Activated naive CD8-positive, alpha-beta T cell treated with anti-CD3 and anti-CD28 coated beads, Interleukin-2, amount 50 U/mL, for 24 hours (primary cell): ENCODE measurements around the gene SART3.
"Not testable (repeated sequence)": the region's sequence is repeated elsewhere in the genome, so short reads cannot be mapped to it uniquely, and the experiment has no call there.

Source experiments
- ATAC-seq: fragments of 150-1000 bp; cut with Tn5 transposase; one replicate; pipeline ENCODE4 v1.10.0; 2021
- DNase-seq: peaks from one replicate; pipeline ENCODE4 v3.0.0; 2021
- H3K27ac Mint-ChIP-seq: one replicate; pipeline ENCODE4 v1.8.0; 2021; ENCODE audit warnings: mild to moderate bottlenecking, mixed read lengths
- H3K27me3 Mint-ChIP-seq: one replicate; pipeline ENCODE4 v1.8.0; 2021; ENCODE audit warnings: mixed read lengths
- H3K36me3 Mint-ChIP-seq: one replicate; pipeline ENCODE4 v1.8.0; 2021; ENCODE audit warnings: low read depth, mixed read lengths
- H3K4me1 Mint-ChIP-seq: one replicate; pipeline ENCODE4 v1.8.0; 2021; ENCODE audit warnings: mixed read lengths
- H3K4me3 Mint-ChIP-seq: one replicate; pipeline ENCODE4 v1.8.0; 2021; ENCODE audit warnings: mild to moderate bottlenecking, moderate library complexity, mixed read lengths
- H3K9me3 Mint-ChIP-seq: one replicate; pipeline ENCODE4 v1.8.0; 2021; ENCODE audit warnings: mixed read lengths

The SART3 gene

DNA sequence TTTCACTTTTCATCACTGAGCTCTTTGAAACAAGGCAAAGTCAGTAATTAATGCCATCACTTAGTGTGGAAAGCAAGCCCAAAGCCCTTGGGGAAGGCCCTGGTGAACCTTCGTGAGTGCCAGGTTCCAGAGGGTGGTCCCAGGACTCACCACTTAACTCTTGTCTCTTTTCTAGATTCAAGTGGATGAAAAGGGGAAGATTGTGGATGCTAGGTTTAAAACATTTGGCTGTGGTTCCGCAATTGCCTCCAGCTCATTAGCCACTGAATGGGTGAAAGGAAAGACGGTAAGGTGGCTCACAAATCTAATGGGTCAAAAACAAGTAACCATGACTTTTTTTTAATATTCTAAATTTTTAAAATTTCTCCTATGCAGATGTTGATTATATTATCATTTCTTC, 4.2 kb upstream of the SART3 start:
- Mint-ChIP-seq H3K4me1 (peaks cover 74% of the 10 kb centered on the region), H3K4me3 (no peak overlapping the region), H3K9me3 (no peaks in the 10 kb centered on the region), H3K36me3 (peaks cover 56% of the 10 kb centered on the region), H3K27ac (peak overlapping the region; percentile 24), H3K27me3 (no peaks in the 10 kb centered on the region)
- ATAC-seq (no peak), DNase-seq (no peak)

DNA sequence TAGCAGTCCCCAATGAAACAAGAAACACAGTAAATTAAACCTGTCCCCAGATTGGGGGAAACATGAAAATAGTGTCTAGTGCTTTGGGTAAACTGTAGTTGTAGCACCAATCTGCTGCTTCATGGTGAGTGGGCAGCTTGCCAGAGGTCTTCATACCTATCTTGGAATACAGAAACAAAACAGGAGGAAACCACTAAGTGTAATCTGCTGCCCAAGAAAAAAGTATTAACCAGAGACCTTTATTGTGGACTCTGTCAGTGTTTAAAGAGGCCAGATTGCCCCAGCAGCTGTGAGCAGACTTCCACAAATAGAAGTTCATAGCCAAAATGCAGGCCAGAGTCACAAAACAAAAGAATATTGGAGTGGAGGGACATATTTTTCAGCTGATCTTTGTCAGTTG, 3.8 kb upstream of the SART3 start:
- ATAC-seq (no peak), DNase-seq (no peak)
- Mint-ChIP-seq H3K27ac (peak overlapping the region; percentile 41), H3K36me3 (peaks cover 60% of the 10 kb centered on the region), H3K4me1 (peaks cover 74% of the 10 kb centered on the region), H3K4me3 (no peak overlapping the region), H3K9me3 (no peaks in the 10 kb centered on the region), H3K27me3 (no peaks in the 10 kb centered on the region)

DNA sequence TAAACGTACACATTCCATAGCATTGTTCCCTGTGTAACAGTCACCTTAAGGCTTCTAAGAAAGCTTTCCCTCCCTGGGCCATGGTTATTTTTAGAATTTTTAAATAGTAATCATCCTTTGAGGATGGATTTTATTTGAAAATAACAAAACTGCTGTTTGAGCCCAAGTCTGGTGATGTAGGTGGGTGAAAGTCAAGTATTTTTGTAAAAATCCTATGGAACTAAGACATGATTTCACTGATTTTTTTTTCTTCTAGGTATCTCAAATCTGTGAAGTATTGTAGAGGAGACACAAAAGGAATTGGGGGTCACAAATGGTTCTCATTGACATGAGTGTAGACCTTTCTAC, 2.8 kb upstream of the SART3 start:
- Mint-ChIP-seq H3K9me3 (no peaks in the 10 kb centered on the region), H3K27ac (peak overlapping the region; percentile 89), H3K4me3 (peak overlapping the region; percentile 100), H3K36me3 (peaks cover 55% of the 10 kb centered on the region), H3K4me1 (peaks cover 72% of the 10 kb centered on the region), H3K27me3 (no peaks in the 10 kb centered on the region)
- ATAC-seq (no peak), DNase-seq (no peak)

DNA sequence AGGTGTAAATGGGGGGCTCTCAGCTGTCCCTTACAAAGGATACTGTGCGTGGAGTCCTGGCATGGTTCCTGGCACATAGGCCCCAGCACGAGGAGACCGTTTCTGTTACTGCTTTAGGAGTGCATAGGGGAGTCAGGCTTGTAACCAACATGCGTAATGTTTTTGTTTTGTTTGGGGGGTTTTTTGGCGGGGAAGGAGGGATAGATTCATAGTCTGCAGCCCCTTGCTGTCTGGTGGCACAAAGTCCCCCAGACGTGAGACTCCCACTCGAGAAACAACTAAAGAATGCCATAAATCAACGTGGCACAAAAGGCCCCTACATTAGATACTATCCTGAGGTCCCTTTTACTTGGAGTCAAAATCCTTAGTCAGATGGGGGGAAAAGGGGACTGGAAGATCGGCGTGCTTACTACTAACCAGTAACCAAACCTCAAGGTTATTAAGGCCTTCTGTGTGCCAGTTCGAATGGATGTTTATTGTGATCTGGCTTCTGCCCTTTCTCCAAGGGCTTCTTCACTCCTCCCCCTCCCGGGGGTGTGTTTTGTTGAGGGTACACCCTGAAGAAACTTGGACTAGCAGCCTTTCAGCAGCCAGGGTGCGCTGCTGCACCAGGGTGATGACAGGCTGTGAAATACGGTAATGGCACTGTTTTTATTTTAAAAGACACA, 2.3 kb upstream of the SART3 start:
- Mint-ChIP-seq H3K36me3 (peaks cover 49% of the 10 kb centered on the region), H3K4me1 (peaks cover 71% of the 10 kb centered on the region), H3K27me3 (no peaks in the 10 kb centered on the region), H3K9me3 (no peaks in the 10 kb centered on the region), H3K27ac (peak overlapping the region; percentile 89), H3K4me3 (peak overlapping the region; percentile 100)
- DNase-seq (peak; percentile 84), ATAC-seq (peak; percentile 71)

DNA sequence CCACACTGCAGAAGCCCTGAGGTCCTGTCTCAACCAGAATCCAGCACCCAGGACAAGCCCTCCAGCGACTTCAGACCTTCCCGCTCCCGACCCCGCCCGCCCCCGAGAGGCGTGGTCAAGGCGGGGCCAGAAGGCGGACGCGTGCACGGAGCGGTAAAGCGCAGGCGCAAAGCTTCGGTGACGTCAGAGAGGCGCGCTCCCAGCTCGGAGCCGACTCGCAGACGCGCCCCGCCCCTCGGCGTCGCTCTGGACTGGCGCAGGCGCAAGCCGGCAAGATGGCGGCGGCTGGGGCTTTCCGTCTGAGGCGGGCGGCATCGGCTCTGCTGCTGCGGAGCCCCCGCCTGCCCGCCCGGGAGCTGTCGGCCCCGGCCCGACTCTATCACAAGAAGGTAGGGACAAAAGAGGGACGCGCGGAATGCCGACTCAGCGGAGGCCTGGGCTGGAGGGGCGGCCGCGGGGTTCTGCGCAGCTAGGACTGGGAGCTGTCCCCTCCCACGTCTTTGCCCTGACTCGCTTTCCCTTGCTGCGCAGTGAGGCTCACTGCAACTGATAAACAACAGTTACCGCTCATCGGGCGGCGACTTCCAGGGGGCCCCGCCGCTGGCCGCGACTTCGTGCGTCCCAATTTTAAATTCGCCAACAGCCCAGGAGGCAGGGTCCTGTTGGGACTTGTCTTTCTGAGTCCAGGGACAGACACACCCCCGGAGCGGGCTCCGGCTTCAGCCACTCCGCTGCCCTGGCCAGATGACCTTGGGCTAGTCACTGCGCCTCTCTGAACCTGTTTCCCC, 1.6 kb upstream of the SART3 start, which contains the start of gene ISCU:
ISCU (plus strand) TSS at position 249 of the 788 bp plus-strand sequence; CDS start at position 276, 27 bp downstream.
- no peaks in the 10 kb centered on the region for H3K27me3 Mint-ChIP-seq
- H3K36me3 Mint-ChIP-seq, result peaks cover 47% of the 10 kb centered on the region
- DNase-seq (peak; percentile 100), ATAC-seq (peak; percentile 68)
- H3K4me3 Mint-ChIP-seq, result peak within 1 kb of the TSS; percentile 100
- H3K4me1 Mint-ChIP-seq, result peaks cover 69% of the 10 kb centered on the region
- H3K9me3 Mint-ChIP-seq, result no peaks in the 10 kb centered on the region
- peak within 1 kb of the TSS; percentile 100 for H3K27ac Mint-ChIP-seq

DNA sequence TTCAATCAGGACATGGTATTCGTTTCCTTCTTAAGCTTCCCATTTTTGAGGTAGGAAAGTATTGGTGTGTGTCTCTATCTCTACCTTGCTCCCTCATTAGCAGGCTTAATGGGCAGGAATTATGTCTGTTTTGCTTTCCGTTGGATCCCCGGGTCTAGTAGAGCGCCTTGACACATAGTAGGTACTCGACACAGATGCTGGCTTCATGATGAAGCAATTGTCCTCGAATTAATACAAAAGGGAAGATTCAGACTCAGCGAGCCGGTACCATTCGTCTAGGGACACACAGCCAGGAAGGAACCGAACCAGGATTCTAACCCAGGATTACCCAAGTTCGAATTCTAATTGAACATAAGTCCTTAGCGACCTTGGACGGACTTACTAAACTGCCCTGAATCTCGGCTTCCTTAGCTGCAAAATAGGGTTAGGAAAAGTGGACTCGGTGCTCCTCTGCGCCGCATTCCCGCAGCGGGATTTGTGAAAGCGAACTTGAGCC, 927 bp upstream of the SART3 start:
- DNase-seq (no peak), ATAC-seq (no peak)
- H3K9me3 Mint-ChIP-seq, result no peaks in the 10 kb centered on the region
- H3K4me1 Mint-ChIP-seq, result peaks cover 68% of the 10 kb centered on the region
- H3K27ac Mint-ChIP-seq, result peak overlapping the region; percentile 100
- peak overlapping the region; percentile 100 for H3K4me3 Mint-ChIP-seq
- H3K27me3 Mint-ChIP-seq, result no peaks in the 10 kb centered on the region
- peaks cover 44% of the 10 kb centered on the region for H3K36me3 Mint-ChIP-seq

DNA sequence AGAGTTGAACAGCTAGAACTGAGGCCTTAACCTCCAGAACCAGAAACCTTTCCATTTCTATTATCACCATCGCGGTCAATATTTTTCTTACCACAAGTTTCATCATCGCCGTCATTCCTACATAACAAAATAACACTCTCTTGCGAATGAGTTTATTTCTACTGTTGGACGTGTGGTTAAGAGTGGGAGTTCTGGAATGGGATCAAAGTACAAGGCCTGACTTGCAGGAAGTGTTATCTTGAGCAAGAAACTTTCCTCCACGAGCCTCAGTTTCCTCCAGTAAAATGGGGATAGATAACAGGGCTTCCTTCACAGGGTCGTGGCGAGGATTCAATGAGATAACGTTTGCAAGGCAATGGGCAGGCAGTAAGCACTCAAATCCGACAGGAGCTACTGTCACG, 652 bp downstream of the SART3 start:
- no peak for DNase-seq
- H3K4me3 Mint-ChIP-seq, result peak overlapping the region; percentile 100
- H3K4me1 Mint-ChIP-seq, result peaks cover 68% of the 10 kb centered on the region
- H3K27me3 Mint-ChIP-seq, result no peaks in the 10 kb centered on the region
- ATAC-seq, result no peak
- no peaks in the 10 kb centered on the region for H3K9me3 Mint-ChIP-seq
- peak overlapping the region; percentile 100 for H3K27ac Mint-ChIP-seq
- H3K36me3 Mint-ChIP-seq, result peaks cover 31% of the 10 kb centered on the region

DNA sequence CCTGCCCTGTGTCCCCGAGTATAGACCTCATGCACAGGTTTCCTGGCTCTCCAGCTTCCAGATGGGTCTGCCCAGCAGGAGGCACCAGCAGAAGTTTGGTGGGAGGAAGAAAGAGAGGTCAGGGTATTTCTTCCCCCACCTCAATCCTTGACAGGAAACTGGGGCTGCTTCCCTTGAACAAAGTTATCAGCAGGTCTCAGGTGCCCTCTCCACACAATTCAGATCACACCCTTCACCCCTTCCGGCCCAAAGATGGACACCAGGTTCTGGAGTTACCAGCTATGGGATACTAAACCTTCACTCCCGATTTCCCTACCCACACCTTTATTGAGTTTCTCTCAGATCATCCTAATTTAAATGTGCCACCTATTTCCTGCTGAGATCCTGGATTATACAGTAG, 1.2 kb downstream of the SART3 start:
- H3K9me3 Mint-ChIP-seq, result no peaks in the 10 kb centered on the region
- peak overlapping the region; percentile 100 for H3K4me3 Mint-ChIP-seq
- H3K27me3 Mint-ChIP-seq, result no peaks in the 10 kb centered on the region
- peaks cover 31% of the 10 kb centered on the region for H3K36me3 Mint-ChIP-seq
- peaks cover 72% of the 10 kb centered on the region for H3K4me1 Mint-ChIP-seq
- ATAC-seq, result no peak
- peak overlapping the region; percentile 100 for H3K27ac Mint-ChIP-seq
- DNase-seq, result no peak

DNA sequence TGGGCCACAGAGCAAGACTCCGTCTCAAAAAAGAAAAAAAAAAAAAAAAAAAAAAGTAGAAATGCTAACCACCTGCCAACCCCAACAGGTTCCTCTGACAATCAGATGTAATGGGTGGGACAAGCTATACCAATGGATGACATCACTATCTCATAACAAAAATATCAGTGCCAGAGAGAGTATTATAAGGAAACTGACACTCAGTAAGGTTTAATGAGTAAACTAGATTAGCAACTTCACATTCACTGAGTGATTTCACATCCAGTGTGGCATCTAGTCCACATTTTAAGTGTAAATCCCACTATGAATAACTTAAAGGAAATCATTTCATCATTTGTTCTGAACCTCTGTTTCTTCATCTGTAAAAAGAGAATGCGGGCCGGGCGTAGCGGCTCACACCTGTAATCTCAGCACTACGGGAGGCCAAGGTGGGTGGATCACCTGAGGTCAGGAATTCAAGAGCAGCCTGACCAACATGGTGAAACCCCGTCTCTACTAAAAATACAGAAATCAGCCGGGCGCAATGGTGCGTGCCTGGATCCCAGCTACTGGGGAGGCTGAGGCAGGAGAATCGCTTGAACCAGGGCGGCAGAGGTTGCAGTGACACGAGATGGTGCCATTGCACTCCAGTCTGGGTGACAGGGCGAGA, 1.8 kb downstream of the SART3 start:
- Mint-ChIP-seq H3K9me3 (no peaks in the 10 kb centered on the region), H3K27me3 (no peaks in the 10 kb centered on the region), H3K27ac (peak overlapping the region; percentile 64), H3K4me1 (peaks cover 69% of the 10 kb centered on the region), H3K36me3 (peaks cover 26% of the 10 kb centered on the region), H3K4me3 (peak overlapping the region; percentile 100)
- ATAC-seq, result no peak
- DNase-seq, result no peak

DNA sequence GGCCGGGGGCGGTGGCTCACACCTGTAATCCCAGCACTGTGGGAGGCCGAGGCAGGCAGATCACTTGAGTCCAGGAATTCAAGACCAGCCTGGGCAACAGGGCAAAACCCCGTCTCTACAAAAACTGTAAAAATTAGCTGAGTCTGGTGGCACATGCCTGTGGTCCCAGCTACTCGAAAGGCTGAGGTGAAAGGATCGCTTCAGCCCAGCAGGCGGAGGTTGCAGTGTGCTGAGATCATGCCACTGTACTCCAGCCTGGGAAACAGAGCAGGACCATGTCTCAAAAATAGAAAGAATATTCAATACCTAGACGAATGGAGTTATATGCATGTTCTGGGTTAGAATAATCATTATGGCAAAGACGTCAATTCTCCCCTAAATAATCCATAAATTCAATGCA, 5.6 kb downstream of the SART3 start:
- not testable (repeated sequence) for H3K27me3 Mint-ChIP-seq, H3K4me3 Mint-ChIP-seq, H3K27ac Mint-ChIP-seq, H3K9me3 Mint-ChIP-seq, DNase-seq, ATAC-seq
- peaks cover 86% of the 10 kb centered on the region for H3K4me1 Mint-ChIP-seq
- peaks cover 30% of the 10 kb centered on the region for H3K36me3 Mint-ChIP-seq

DNA sequence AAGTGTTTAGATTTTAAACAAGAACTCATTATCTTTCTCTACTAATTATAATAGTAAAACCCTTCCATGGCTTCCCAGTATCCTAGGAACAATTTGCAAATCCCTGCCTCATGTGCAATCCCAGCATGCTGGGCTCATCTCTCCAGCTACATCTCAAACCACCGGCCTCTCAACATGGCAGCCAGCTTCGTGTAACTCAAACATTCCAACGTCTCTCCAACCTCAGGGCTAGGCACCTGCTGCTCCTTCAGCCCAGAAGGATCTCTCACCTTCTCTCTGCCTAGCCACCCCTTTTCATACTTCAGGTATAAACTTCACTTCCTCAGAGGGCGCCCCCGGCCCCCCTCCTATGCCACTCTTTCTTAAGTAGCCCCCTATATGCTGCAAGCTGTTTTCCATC, 7.2 kb downstream of the SART3 start:
- Mint-ChIP-seq H3K36me3 (peaks cover 30% of the 10 kb centered on the region), H3K4me1 (peaks cover 77% of the 10 kb centered on the region), H3K9me3 (no peaks in the 10 kb centered on the region), H3K27me3 (no peaks in the 10 kb centered on the region), H3K4me3 (no peak overlapping the region), H3K27ac (no peak overlapping the region)
- no peak for ATAC-seq
- DNase-seq, result no peak

DNA sequence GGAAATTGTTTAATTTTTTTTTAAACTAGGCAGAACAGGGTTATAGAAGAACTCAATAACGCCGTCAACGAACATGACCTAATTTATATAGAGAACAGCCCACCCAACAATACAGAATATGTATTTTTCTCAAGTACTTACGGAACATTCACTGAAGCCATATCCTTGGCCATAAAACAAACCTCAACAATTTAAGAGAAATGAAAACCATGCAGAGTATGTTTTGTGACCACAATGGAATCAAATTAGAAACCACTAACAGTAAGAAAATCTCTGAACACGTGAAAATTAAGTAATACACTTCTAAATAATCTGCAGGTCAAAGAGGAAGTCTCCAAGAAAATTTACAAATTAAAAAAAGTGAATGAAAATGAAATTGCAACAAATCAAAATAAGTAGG, 9.4 kb downstream of the SART3 start:
- DNase-seq (no peak), ATAC-seq (no peak)
- peak overlapping the region; percentile 2 for H3K4me3 Mint-ChIP-seq
- peaks cover 59% of the 10 kb centered on the region for H3K4me1 Mint-ChIP-seq
- no peak overlapping the region for H3K27ac Mint-ChIP-seq
- no peaks in the 10 kb centered on the region for H3K27me3 Mint-ChIP-seq
- no peaks in the 10 kb centered on the region for H3K9me3 Mint-ChIP-seq
- peaks cover 36% of the 10 kb centered on the region for H3K36me3 Mint-ChIP-seq

DNA sequence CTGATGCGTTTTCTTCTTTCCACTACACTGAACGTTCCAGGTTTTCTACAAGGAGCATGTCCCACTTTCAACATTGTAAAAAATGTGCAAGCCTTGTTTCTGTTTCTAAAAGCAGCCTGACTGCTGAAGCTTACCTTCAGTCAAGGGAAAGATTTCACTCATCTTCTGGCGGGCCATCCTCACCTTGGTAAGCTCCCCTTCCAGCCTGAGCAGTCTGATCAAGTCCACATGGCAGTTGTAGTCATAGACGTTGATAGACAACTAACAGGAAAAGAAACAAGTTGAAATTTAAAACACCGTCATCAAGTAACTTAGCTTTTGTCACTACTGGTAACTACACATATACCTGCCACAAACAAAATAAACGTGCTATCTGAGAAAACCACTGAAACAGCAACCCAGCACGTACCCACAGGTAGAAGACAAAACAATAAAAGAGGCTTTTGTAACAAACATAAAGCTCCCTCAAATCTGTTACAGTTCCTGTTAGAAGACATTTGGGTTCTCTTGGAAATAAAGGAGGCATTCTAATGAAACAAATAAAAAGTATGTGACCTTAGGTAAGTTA, 11.9 kb downstream of the SART3 start:
- H3K27ac Mint-ChIP-seq, result no peak overlapping the region
- no peak overlapping the region for H3K4me3 Mint-ChIP-seq
- H3K9me3 Mint-ChIP-seq, result no peaks in the 10 kb centered on the region
- H3K4me1 Mint-ChIP-seq, result peaks cover 38% of the 10 kb centered on the region
- peaks cover 45% of the 10 kb centered on the region for H3K36me3 Mint-ChIP-seq
- no peaks in the 10 kb centered on the region for H3K27me3 Mint-ChIP-seq
- no peak for ATAC-seq
- DNase-seq, result no peak

DNA sequence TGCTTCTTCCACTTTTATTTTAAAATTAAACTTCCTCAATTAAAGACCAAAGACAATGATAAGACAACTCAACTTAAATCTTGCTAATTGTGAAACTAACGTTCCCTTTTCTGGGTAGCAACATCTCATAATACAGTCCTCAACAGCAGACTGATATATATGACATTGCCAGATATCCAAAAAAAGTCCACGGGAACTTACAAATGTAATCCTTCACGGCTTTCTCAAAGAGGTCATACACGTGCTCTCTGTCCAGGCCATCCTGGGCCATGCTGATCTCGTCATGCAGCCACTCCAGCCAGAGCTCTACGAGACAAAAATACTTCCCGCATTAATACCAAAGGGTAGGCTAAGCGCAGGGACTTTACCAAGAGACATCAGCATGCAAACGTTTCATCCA, 13.3 kb downstream of the SART3 start:
- Mint-ChIP-seq H3K27ac (no peak overlapping the region), H3K36me3 (peaks cover 51% of the 10 kb centered on the region), H3K4me1 (peaks cover 24% of the 10 kb centered on the region), H3K9me3 (no peaks in the 10 kb centered on the region), H3K4me3 (no peak overlapping the region), H3K27me3 (no peaks in the 10 kb centered on the region)
- ATAC-seq, result no peak
- no peak for DNase-seq
